HepG2 (cell line): ENCODE data around the gene LIME1. TPM values are rescaled to one million over a fixed set of nuclear protein-coding genes. Genes with fewer than 3 reads are reported as not detected.

ENCODE experiments used
- CAMTA2 ChIP-seq: sonication (generic); formaldehyde crosslinking; IDR thresholded peaks from 2 replicates; pipeline ENCODE4 v1.4.0; 2020; ENCODE audit warnings: mild to moderate bottlenecking, missing genetic modification reagents, borderline replicate concordance
- HNRNPK ChIP-seq: fragments of 200-400 bp; formaldehyde crosslinking; IDR thresholded peaks from 2 replicates; pipeline ENCODE4 v1.6.1; 2018; ENCODE audit warnings: low read length, low read depth, moderate library complexity, mild to moderate bottlenecking; ENCODE audit not compliant: poor library complexity, severe bottlenecking
- PHF21A ChIP-seq: sonication (generic); formaldehyde crosslinking; IDR thresholded peaks from 2 replicates; pipeline ENCODE4 v1.5.0; 2020; ENCODE audit warnings: mild to moderate bottlenecking, missing genetic modification reagents
- PHF8 ChIP-seq: sonication (generic); formaldehyde crosslinking; IDR thresholded peaks from 2 replicates; pipeline ENCODE4 v1.5.0; 2020; ENCODE audit warnings: missing genetic modification reagents
- REPIN1 ChIP-seq: sonication (generic); formaldehyde crosslinking; IDR thresholded peaks from 2 replicates; pipeline ENCODE4 v1.8.0; 2022; ENCODE audit warnings: missing genetic modification reagents, low read depth, mild to moderate bottlenecking, borderline replicate concordance
- RFXANK ChIP-seq: IDR thresholded peaks from 2 replicates; pipeline ENCODE4 v1.6.1; 2016
- RORA ChIP-seq: sonication (generic); formaldehyde crosslinking; IDR thresholded peaks from 2 replicates; pipeline ENCODE4 v1.5.0; 2020; ENCODE audit warnings: mild to moderate bottlenecking, missing genetic modification reagents, moderate library complexity
- SUZ12 ChIP-seq: fragments of 150-350 bp; IDR thresholded peaks from 2 replicates; pipeline ENCODE4 v1.6.1; 2014; ENCODE audit warnings: low read depth, low read length
- TBX2 ChIP-seq: sonication (generic); formaldehyde crosslinking; IDR thresholded peaks from 2 replicates; pipeline ENCODE4 v1.5.0; 2020; ENCODE audit warnings: missing genetic modification reagents, mild to moderate bottlenecking, borderline replicate concordance
- ZNF431 ChIP-seq: sonication (generic); formaldehyde crosslinking; IDR thresholded peaks from 2 replicates; pipeline ENCODE4 v1.9.0; 2022; ENCODE audit warnings: missing genetic modification reagents, low read depth, mild to moderate bottlenecking, borderline replicate concordance
- ZNF496 ChIP-seq: sonication (generic); formaldehyde crosslinking; IDR thresholded peaks from 2 replicates; pipeline ENCODE4 v1.8.1; 2023; ENCODE audit warnings: mild to moderate bottlenecking, moderate library complexity, missing genetic modification reagents; ENCODE audit not compliant: insufficient replicate concordance
- ZNF660 ChIP-seq: sonication (generic); formaldehyde crosslinking; IDR thresholded peaks from 2 replicates; pipeline ENCODE4 v1.5.1; 2020; ENCODE audit warnings: mild to moderate bottlenecking, low read depth, missing genetic modification reagents, borderline replicate concordance
- ZNF780A ChIP-seq: sonication (generic); formaldehyde crosslinking; IDR thresholded peaks from 2 replicates; pipeline ENCODE4 v1.8.0; 2022; ENCODE audit warnings: mild to moderate bottlenecking, missing genetic modification reagents, moderate library complexity
- polyA plus RNA-seq, 8 experiments: library from polyadenylated mRNA; depleted of rRNA in 3 of 8; stranded (reverse) in 7 of 8; unstranded in 1 of 8; fragments of >200 nt; fragmentation: Illumina TruSeq in 4 of 8; extraction: Trizol in 4 of 8; gene quantifications; 2 replicates each; pipeline versions ENCODE4 v1.2.1 to v1.2.3, GENCODE V29; 2011 to 2016; ENCODE audit warnings: low read depth in 4 of 8, missing spikeins in 1 of 8, mixed read lengths in 1 of 8; ENCODE audit not compliant: insufficient read depth in 1 of 8
- total RNA-seq, 5 experiments: library from RNA; depleted of rRNA; stranded (reverse); fragments of >200 nt; fragmentation: Illumina TruSeq; extraction: Trizol; gene quantifications; 2 replicates each; pipeline ENCODE4 v1.2.3, GENCODE V29; 2016; ENCODE audit warnings: low read depth in 1 of 5
- TF ChIP-seq, protein P1 (sequence below): IDR thresholded peaks from 2 replicates; pipeline ENCODE4 v1.6.1; 2016
- TF ChIP-seq, protein P2 (sequence below): sonication (generic); formaldehyde crosslinking; IDR thresholded peaks from 2 replicates; pipeline ENCODE4; 2020; ENCODE audit warnings: missing genetic modification reagents, mild to moderate bottlenecking, borderline replicate concordance
- TF ChIP-seq, protein P3 (sequence below): IDR thresholded peaks from 2 replicates; pipeline ENCODE4 v1.6.1; 2016; ENCODE audit warnings: control low read depth
- TF ChIP-seq, protein P4 (sequence below): sonication (generic); formaldehyde crosslinking; IDR thresholded peaks from 2 replicates; pipeline ENCODE4 v1.5.1; 2020; ENCODE audit warnings: mild to moderate bottlenecking, moderate library complexity, missing genetic modification reagents
- TF ChIP-seq, protein P5 (sequence below): sonication (generic); formaldehyde crosslinking; IDR thresholded peaks from 2 replicates; pipeline ENCODE4 v1.5.1; 2020; ENCODE audit warnings: mild to moderate bottlenecking, missing genetic modification reagents, moderate library complexity

The LIME1 gene
- total and polyA plus RNA-seq, 2 of the 13 experiments (the other 11 are each of a cell fraction or from before 2014, with no cell fraction given), result 13.0 to 61.5 TPM

DNA sequence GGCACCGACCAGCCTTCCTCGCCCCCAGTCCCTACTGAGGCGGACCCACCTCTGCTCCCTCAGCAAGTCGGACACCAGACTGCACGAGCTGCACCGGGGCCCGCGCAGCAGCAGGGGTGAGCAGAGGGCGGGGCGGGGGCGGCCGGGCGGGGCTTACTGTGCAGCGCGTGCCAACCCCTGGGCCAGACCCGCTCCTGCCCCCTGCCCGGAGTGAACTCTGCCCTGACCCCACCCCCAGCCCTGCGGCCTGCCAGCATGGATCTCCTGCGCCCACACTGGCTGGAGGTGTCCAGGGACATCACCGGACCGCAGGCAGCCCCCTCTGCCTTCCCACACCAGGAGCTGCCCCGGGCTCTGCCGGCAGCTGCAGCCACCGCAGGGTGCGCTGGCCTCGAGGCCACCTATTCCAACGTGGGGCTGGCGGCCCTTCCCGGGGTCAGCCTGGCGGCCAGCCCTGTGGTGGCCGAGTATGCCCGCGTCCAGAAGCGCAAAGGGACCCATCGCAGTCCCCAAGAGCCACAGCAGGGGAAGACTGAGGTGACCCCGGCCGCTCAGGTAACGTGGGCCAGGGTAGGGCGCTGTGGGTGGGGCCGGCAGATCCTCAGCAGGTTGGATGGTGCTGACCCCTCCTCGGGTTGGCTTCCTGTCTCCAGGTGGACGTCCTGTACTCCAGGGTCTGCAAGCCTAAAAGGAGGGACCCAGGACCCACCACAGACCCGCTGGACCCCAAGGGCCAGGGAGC lies 1.7 kb downstream of the LIME1 start (continued):
- TF ChIP-seq, protein P1, sequence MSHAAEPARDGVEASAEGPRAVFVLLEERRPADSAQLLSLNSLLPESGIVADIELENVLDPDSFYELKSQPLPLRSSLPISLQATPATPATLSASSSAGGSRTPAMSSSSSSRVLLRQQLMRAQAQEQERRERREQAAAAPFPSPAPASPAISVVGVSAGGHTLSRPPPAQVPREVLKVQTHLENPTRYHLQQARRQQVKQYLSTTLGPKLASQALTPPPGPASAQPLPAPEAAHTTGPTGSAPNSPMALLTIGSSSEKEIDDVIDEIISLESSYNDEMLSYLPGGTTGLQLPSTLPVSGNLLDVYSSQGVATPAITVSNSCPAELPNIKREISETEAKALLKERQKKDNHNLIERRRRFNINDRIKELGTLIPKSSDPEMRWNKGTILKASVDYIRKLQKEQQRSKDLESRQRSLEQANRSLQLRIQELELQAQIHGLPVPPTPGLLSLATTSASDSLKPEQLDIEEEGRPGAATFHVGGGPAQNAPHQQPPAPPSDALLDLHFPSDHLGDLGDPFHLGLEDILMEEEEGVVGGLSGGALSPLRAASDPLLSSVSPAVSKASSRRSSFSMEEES (CRISPR knock-in tag), result no peak; the same call in none of the 2 replicates
- TF ChIP-seq, protein P2, sequence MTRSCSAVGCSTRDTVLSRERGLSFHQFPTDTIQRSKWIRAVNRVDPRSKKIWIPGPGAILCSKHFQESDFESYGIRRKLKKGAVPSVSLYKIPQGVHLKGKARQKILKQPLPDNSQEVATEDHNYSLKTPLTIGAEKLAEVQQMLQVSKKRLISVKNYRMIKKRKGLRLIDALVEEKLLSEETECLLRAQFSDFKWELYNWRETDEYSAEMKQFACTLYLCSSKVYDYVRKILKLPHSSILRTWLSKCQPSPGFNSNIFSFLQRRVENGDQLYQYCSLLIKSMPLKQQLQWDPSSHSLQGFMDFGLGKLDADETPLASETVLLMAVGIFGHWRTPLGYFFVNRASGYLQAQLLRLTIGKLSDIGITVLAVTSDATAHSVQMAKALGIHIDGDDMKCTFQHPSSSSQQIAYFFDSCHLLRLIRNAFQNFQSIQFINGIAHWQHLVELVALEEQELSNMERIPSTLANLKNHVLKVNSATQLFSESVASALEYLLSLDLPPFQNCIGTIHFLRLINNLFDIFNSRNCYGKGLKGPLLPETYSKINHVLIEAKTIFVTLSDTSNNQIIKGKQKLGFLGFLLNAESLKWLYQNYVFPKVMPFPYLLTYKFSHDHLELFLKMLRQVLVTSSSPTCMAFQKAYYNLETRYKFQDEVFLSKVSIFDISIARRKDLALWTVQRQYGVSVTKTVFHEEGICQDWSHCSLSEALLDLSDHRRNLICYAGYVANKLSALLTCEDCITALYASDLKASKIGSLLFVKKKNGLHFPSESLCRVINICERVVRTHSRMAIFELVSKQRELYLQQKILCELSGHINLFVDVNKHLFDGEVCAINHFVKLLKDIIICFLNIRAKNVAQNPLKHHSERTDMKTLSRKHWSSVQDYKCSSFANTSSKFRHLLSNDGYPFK (CRISPR knock-in tag), result peak; percentile 63; the same call in 1 of the 2 replicates
- TF ChIP-seq TBX2 (CRISPR knock-in tag) (peak; percentile 87), PHF8 (CRISPR knock-in tag) (peak; percentile 90), ZNF780A (CRISPR knock-in tag) (peak; percentile 95), CAMTA2 (CRISPR knock-in tag) (no peak), HNRNPK (peak; percentile 78), RFXANK (no peak), ZNF496 (no peak), RORA (CRISPR knock-in tag) (no peak), ZNF431 (CRISPR knock-in tag) (peak; percentile 90; the same call in 1 of the 2 replicates), REPIN1 (CRISPR knock-in tag) (peak; percentile 69), SUZ12 (no peak), PHF21A (peak; percentile 67; the same call in 1 of the 2 replicates), ZNF660 (no peak; the same call in 1 of the 2 replicates)
- TF ChIP-seq, protein P3, sequence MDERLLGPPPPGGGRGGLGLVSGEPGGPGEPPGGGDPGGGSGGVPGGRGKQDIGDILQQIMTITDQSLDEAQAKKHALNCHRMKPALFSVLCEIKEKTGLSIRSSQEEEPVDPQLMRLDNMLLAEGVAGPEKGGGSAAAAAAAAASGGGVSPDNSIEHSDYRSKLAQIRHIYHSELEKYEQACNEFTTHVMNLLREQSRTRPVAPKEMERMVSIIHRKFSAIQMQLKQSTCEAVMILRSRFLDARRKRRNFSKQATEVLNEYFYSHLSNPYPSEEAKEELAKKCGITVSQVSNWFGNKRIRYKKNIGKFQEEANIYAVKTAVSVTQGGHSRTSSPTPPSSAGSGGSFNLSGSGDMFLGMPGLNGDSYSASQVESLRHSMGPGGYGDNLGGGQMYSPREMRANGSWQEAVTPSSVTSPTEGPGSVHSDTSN (CRISPR knock-in tag), result 0 out of 2 replicates have a peak, but pooled peaks have one; percentile 20
- TF ChIP-seq, protein P4, sequence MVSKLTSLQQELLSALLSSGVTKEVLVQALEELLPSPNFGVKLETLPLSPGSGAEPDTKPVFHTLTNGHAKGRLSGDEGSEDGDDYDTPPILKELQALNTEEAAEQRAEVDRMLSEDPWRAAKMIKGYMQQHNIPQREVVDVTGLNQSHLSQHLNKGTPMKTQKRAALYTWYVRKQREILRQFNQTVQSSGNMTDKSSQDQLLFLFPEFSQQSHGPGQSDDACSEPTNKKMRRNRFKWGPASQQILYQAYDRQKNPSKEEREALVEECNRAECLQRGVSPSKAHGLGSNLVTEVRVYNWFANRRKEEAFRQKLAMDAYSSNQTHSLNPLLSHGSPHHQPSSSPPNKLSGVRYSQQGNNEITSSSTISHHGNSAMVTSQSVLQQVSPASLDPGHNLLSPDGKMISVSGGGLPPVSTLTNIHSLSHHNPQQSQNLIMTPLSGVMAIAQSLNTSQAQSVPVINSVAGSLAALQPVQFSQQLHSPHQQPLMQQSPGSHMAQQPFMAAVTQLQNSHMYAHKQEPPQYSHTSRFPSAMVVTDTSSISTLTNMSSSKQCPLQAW, result peak; percentile 86
- TF ChIP-seq, protein P5, sequence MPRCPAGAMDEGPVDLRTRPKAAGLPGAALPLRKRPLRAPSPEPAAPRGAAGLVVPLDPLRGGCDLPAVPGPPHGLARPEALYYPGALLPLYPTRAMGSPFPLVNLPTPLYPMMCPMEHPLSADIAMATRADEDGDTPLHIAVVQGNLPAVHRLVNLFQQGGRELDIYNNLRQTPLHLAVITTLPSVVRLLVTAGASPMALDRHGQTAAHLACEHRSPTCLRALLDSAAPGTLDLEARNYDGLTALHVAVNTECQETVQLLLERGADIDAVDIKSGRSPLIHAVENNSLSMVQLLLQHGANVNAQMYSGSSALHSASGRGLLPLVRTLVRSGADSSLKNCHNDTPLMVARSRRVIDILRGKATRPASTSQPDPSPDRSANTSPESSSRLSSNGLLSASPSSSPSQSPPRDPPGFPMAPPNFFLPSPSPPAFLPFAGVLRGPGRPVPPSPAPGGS (CRISPR knock-in tag), result peak; percentile 79; the same call in 1 of the 2 replicates
